Skeletal muscle satellite cell (primary cell): ENCODE data around the gene TTLL12.

Source experiments
- H3K27me3 ChIP-seq: 2 replicates; pipeline ENCODE4 v1.7.0; 2013; ENCODE audit warnings: low read length; ENCODE audit not compliant: control insufficient read depth, insufficient read depth
- H3K36me3 ChIP-seq: 2 replicates; pipeline ENCODE4 v1.7.0; 2013; ENCODE audit warnings: mild to moderate bottlenecking, control low read depth, low read length; ENCODE audit not compliant: insufficient read depth
- H3K4me1 ChIP-seq: 2 replicates; pipeline ENCODE4 v1.7.0; 2013; ENCODE audit warnings: low read length; ENCODE audit not compliant: control insufficient read depth, insufficient read depth
- H3K4me2 ChIP-seq: 2 replicates; pipeline ENCODE4 v1.7.0; 2013; ENCODE audit warnings: mild to moderate bottlenecking, low read length
- H3K4me3 ChIP-seq: 2 replicates; pipeline ENCODE4 v1.7.0; 2013; ENCODE audit warnings: low read length
- H3K9ac ChIP-seq: 2 replicates; pipeline ENCODE4 v1.7.0; 2013; ENCODE audit warnings: mild to moderate bottlenecking, low read depth, low read length, moderate library complexity
- H3K9me3 ChIP-seq: replicated peaks from 2 replicates; pipeline ENCODE4 v1.7.0; 2013; ENCODE audit warnings: mild to moderate bottlenecking, control low read depth, low read length

The TTLL12 gene

GRCh38 chr22:43191831-43192230, 4.9 kb upstream of the TTLL12 start:
- Histone ChIP-seq H3K4me2 (no peak overlapping the region), H3K27me3 (peaks cover 33% of the 10 kb centered on the region), H3K4me3 (no peak overlapping the region), H3K9ac (no peak overlapping the region), H3K36me3 (no peaks in the 10 kb centered on the region), H3K4me1 (peaks cover 4% of the 10 kb centered on the region), H3K9me3 (no peaks in the 10 kb centered on the region)

- peaks cover 15% of the 10 kb centered on the region for H3K27me3 ChIP-seq
- no peak overlapping the region for H3K9ac ChIP-seq
- H3K4me1 ChIP-seq: peaks cover 16% of the 10 kb centered on the region
- H3K4me3 ChIP-seq: no peak overlapping the region
- no peak overlapping the region for H3K4me2 ChIP-seq
- no peaks in the 10 kb centered on the region for H3K9me3 ChIP-seq
- no peaks in the 10 kb centered on the region for H3K36me3 ChIP-seq
Measured at GRCh38 chr22:43188829-43189545, 2.1 kb upstream of the TTLL12 start.

GRCh38 chr22:43187171-43188099, 501 bp upstream of the TTLL12 start:
- Histone ChIP-seq H3K9ac (peak overlapping the region; percentile 85), H3K9me3 (no peaks in the 10 kb centered on the region), H3K4me3 (peak overlapping the region; percentile 75), H3K36me3 (no peaks in the 10 kb centered on the region), H3K4me2 (peak overlapping the region; percentile 94), H3K27me3 (peaks cover 15% of the 10 kb centered on the region), H3K4me1 (peaks cover 22% of the 10 kb centered on the region)

- Histone ChIP-seq H3K9ac (peak overlapping the region; percentile 86), H3K4me1 (peaks cover 22% of the 10 kb centered on the region)
Measured at GRCh38 chr22:43185860-43186261, 1.1 kb downstream of the TTLL12 start.

GRCh38 chr22:43183496-43184277, 3.2 kb downstream of the TTLL12 start:
- H3K4me3 ChIP-seq: no peak overlapping the region
- H3K27me3 ChIP-seq: no peaks in the 10 kb centered on the region
- H3K36me3 ChIP-seq: peaks cover 16% of the 10 kb centered on the region
- H3K9me3 ChIP-seq: no peaks in the 10 kb centered on the region
- H3K4me2 ChIP-seq: no peak overlapping the region
- no peak overlapping the region for H3K9ac ChIP-seq
- H3K4me1 ChIP-seq: peaks cover 22% of the 10 kb centered on the region

More at GRCh38 chr22:43185860-43186261, 1.1 kb downstream of the TTLL12 start:
- Histone ChIP-seq H3K4me3 (peak overlapping the region; percentile 84), H3K27me3 (peaks cover 2% of the 10 kb centered on the region), H3K4me2 (peak overlapping the region; percentile 92), H3K9me3 (no peaks in the 10 kb centered on the region), H3K36me3 (no peaks in the 10 kb centered on the region)

GRCh38 chr22:43182726-43183125, 4.2 kb downstream of the TTLL12 start:
- Histone ChIP-seq H3K36me3 (peaks cover 21% of the 10 kb centered on the region), H3K4me2 (no peak overlapping the region), H3K9me3 (no peaks in the 10 kb centered on the region), H3K4me3 (no peak overlapping the region), H3K27me3 (no peaks in the 10 kb centered on the region), H3K4me1 (peaks cover 19% of the 10 kb centered on the region), H3K9ac (no peak overlapping the region)

GRCh38 chr22:43182118-43182517, 4.8 kb downstream of the TTLL12 start:
- H3K9ac ChIP-seq: no peak overlapping the region
- H3K4me3 ChIP-seq: no peak overlapping the region
- no peaks in the 10 kb centered on the region for H3K9me3 ChIP-seq
- H3K4me1 ChIP-seq: peaks cover 18% of the 10 kb centered on the region
- no peak overlapping the region for H3K4me2 ChIP-seq
- H3K27me3 ChIP-seq: no peaks in the 10 kb centered on the region
- peaks cover 24% of the 10 kb centered on the region for H3K36me3 ChIP-seq

GRCh38 chr22:43181321-43182076, 5.4 kb downstream of the TTLL12 start:
- H3K4me3 ChIP-seq: no peak overlapping the region
- H3K4me2 ChIP-seq: no peak overlapping the region
- H3K9ac ChIP-seq: no peak overlapping the region
- no peaks in the 10 kb centered on the region for H3K27me3 ChIP-seq
- peaks cover 18% of the 10 kb centered on the region for H3K4me1 ChIP-seq
- H3K9me3 ChIP-seq: no peaks in the 10 kb centered on the region
- peaks cover 24% of the 10 kb centered on the region for H3K36me3 ChIP-seq

- Histone ChIP-seq H3K4me2 (no peak overlapping the region), H3K4me3 (no peak overlapping the region), H3K27me3 (no peaks in the 10 kb centered on the region), H3K9me3 (no peaks in the 10 kb centered on the region), H3K4me1 (peaks cover 14% of the 10 kb centered on the region), H3K36me3 (peaks cover 24% of the 10 kb centered on the region), H3K9ac (no peak overlapping the region)
Measured at GRCh38 chr22:43180670-43181069, 6.3 kb downstream of the TTLL12 start.

- H3K4me3 ChIP-seq: no peak overlapping the region
- no peaks in the 10 kb centered on the region for H3K27me3 ChIP-seq
- no peak overlapping the region for H3K9ac ChIP-seq
- no peaks in the 10 kb centered on the region for H3K9me3 ChIP-seq
- H3K36me3 ChIP-seq: peaks cover 27% of the 10 kb centered on the region
- H3K4me2 ChIP-seq: no peak overlapping the region
- H3K4me1 ChIP-seq: peaks cover 9% of the 10 kb centered on the region
Measured at GRCh38 chr22:43179911-43180195, 7.1 kb downstream of the TTLL12 start.
